HCT116 (cell line): ENCODE data around the gene ASB1. TPM values are rescaled to one million over a fixed set of nuclear protein-coding genes. Genes with fewer than 3 reads are reported as not detected.

ENCODE experiments used
- ATAC-seq: fragments of 200-7000 bp; cut with Tn5 transposase; 2 replicates; pipeline ENCODE4 v1.9.1; 2020; ENCODE audit warnings: mild to moderate bottlenecking, moderate library complexity
- BruUV-seq: library from RNA; stranded (reverse); fragments of 400-500 nt; replicated peaks from 2 replicates; lab custom pipeline; 2021; lab: Mats Ljungman, UMichigan
- CTCF ChIA-PET: fragments of 300-600 bp; sonication (Branson Sonifier 250); formaldehyde crosslinking; loops from one replicate; lab custom pipeline; 2021; ENCODE audit warnings: antibody characterized with exemption; lab: Charles Lee
- POLR2A ChIA-PET: fragments of 300-600, 350-600 bp; sonication (Branson Sonifier 250); formaldehyde crosslinking; loops from one replicate; lab custom pipeline; 2021; ENCODE audit warnings: antibody characterized with exemption; lab: Charles Lee
- RAD21 ChIA-PET, 2 experiments: fragments of 300-600 bp; sonication (Branson Sonifier 250); formaldehyde crosslinking; loops; one replicate each; lab custom pipeline; 2023; ENCODE audit warnings: low total read pairs in 2 of 2; ENCODE audit not compliant: uncharacterized antibody in 2 of 2, unreplicated experiment in 2 of 2, low non-redundant PET in 1 of 2; lab: Charles Lee
- DNase-seq: peaks from one replicate; pipeline ENCODE4 v3.0.0-alpha.2; 2010; ENCODE audit warnings: low read depth, low spot score
- H2AFZ ChIP-seq: fragments of 200-600 bp; shearing (Covaris generic), sonication (generic); 2 replicates; pipeline ENCODE4 v1.6.1; 2017; ENCODE audit warnings: low read depth, mixed run types, mixed read lengths, antibody characterized with exemption, low read length; ENCODE audit not compliant: poor library complexity, severe bottlenecking
- H3K27ac ChIP-seq: 2 replicates; pipeline ENCODE4 v1.5.1; 2012; ENCODE audit warnings: low read depth, low read length
- H3K27me3 ChIP-seq: fragments of 200-600 bp; sonication (generic); 2 replicates; pipeline ENCODE4 v1.6.1; 2016; ENCODE audit warnings: mixed run types, low read length, mixed read lengths; ENCODE audit not compliant: insufficient read depth
- H3K36me3 ChIP-seq, 2 experiments: fragments of 200-500 bp in 1 of 2; fragments of 200-600 bp in 1 of 2; sonication (Bioruptor generic) in 1 of 2; sonication (generic) in 1 of 2; 2 replicates each; pipeline versions ENCODE4 v1.5.1 to v1.6.1; 2014 to 2016; ENCODE audit warnings: low read length in 2 of 2, inconsistent platforms in 1 of 2, mixed read lengths in 1 of 2, mixed run types in 1 of 2; ENCODE audit not compliant: insufficient read depth in 2 of 2, control insufficient read depth in 1 of 2
- H3K4me1 ChIP-seq, 2 experiments: fragments of 200-600 bp in 1 of 2; sonication (generic) in 1 of 2; 2 replicates each; pipeline versions ENCODE4 v1.5.1 to v1.6.1; 2012 to 2017; ENCODE audit warnings: low read length in 2 of 2, inconsistent platforms in 1 of 2, mild to moderate bottlenecking in 1 of 2, mixed read lengths in 1 of 2, mixed run types in 1 of 2, moderate library complexity in 1 of 2; ENCODE audit not compliant: insufficient read depth in 2 of 2, control insufficient read depth in 1 of 2
- H3K4me2 ChIP-seq: fragments of 200-600 bp; sonication (generic); 2 replicates; pipeline ENCODE4 v1.6.1; 2017; ENCODE audit warnings: mixed run types, low read length, mixed read lengths
- H3K4me3 ChIP-seq, 2 experiments: fragments of 200-600 bp in 1 of 2; sonication (generic) in 1 of 2; replicated peaks in 1 of 2; 2 replicates each; pipeline ENCODE4 v1.5.1; 2011 to 2016; ENCODE audit warnings: low read length in 2 of 2, control low read depth in 1 of 2, low read depth in 1 of 2, mild to moderate bottlenecking in 1 of 2, mixed read lengths in 1 of 2, mixed run types in 1 of 2
- H3K79me2 ChIP-seq: fragments of 200-600 bp; sonication (generic); 2 replicates; pipeline ENCODE4 v1.6.1; 2017; ENCODE audit warnings: mild to moderate bottlenecking, mixed run types, low read length, moderate library complexity, mixed read lengths; ENCODE audit not compliant: insufficient read depth
- H3K9ac ChIP-seq: fragments of 200-600 bp; sonication (generic); 2 replicates; pipeline ENCODE4 v1.6.1; 2016; ENCODE audit warnings: low read length, mixed read lengths
- H3K9me2 ChIP-seq: fragments of 200-600 bp; sonication (generic), shearing (Covaris generic); 2 replicates; pipeline ENCODE4 v1.6.1; 2017; ENCODE audit warnings: mixed run types, mild to moderate bottlenecking, moderate library complexity; ENCODE audit not compliant: insufficient read depth
- H3K9me3 ChIP-seq, 2 experiments: fragments of 200-500 bp in 1 of 2; fragments of 200-600 bp in 1 of 2; sonication (Bioruptor generic) in 1 of 2; sonication (generic) in 1 of 2; 2 replicates each; pipeline ENCODE4 v1.6.1; 2014 to 2017; ENCODE audit warnings: low read length in 2 of 2, mixed read lengths in 2 of 2, inconsistent platforms in 1 of 2, low read depth in 1 of 2, mild to moderate bottlenecking in 1 of 2, mixed run types in 1 of 2, moderate library complexity in 1 of 2; ENCODE audit not compliant: control insufficient read depth in 1 of 2, insufficient read depth in 1 of 2
- H4K20me1 ChIP-seq: fragments of 200-600 bp; sonication (generic), shearing (Covaris generic); 2 replicates; pipeline ENCODE4 v1.6.1; 2017; ENCODE audit warnings: mixed run types, mild to moderate bottlenecking, moderate library complexity; ENCODE audit not compliant: insufficient read depth
- CEBPB ChIP-seq: IDR thresholded peaks from 2 replicates; pipeline ENCODE4 v1.6.1; 2012; ENCODE audit warnings: low read depth
- EZH2 ChIP-seq: fragments of 200-600 bp; sonication (generic); IDR thresholded peaks from 2 replicates; pipeline ENCODE4 v1.6.1; 2017; ENCODE audit warnings: antibody characterized with exemption, mixed run types
- FOSL1 ChIP-seq: IDR thresholded peaks from 2 replicates; pipeline ENCODE4 v1.6.1; 2012; ENCODE audit warnings: low read depth
- MAX ChIP-seq: IDR thresholded peaks from 2 replicates; pipeline ENCODE4 v1.6.1; 2012
- POLR2AphosphoS5 ChIP-seq: IDR thresholded peaks from 2 replicates; pipeline ENCODE4 v1.6.1; 2011; ENCODE audit warnings: mild to moderate bottlenecking, low read depth, low read length, moderate library complexity
- RAD21 ChIP-seq: IDR thresholded peaks from 2 replicates; pipeline ENCODE4 v1.6.1; 2012; ENCODE audit warnings: low read depth, mild to moderate bottlenecking
- REST ChIP-seq: IDR thresholded peaks from 2 replicates; pipeline ENCODE4 v1.6.1; 2012; ENCODE audit warnings: low read depth
- SIN3A ChIP-seq: IDR thresholded peaks from 2 replicates; pipeline ENCODE4 v1.6.1; 2012; ENCODE audit warnings: low read depth
- SP1 ChIP-seq: IDR thresholded peaks from 2 replicates; pipeline ENCODE4 v1.6.1; 2012; ENCODE audit warnings: low read depth
- SRF ChIP-seq: IDR thresholded peaks from 2 replicates; pipeline ENCODE4 v1.6.1; 2012; ENCODE audit warnings: low read depth
- TCF7L2 ChIP-seq: IDR thresholded peaks from 2 replicates; pipeline ENCODE4 v1.7.0; 2011; ENCODE audit warnings: borderline replicate concordance, inconsistent platforms; ENCODE audit not compliant: insufficient read depth, insufficient read length; ENCODE audit errors: extremely low read depth
- ZBTB33 ChIP-seq: IDR thresholded peaks from 2 replicates; pipeline ENCODE4 v1.6.1; 2011; ENCODE audit warnings: mild to moderate bottlenecking, low read length, moderate library complexity; ENCODE audit not compliant: insufficient replicate concordance; ENCODE audit errors: extremely low read depth
- intact Hi-C: fragments of 100-400 bp; cut with micrococcal nuclease; formaldehyde crosslinking; loops from 2 replicates; pipeline ENCODE4 v1.10.0; 2022
- total RNA-seq: library from RNA; stranded (reverse); gene quantifications from one replicate; pipeline ENCODE4 v1.2.1, GENCODE V29; 2021; ENCODE audit not compliant: unreplicated experiment

ASB1 gene
- total RNA-seq, 1 experiment from 2014 or later = 43.1 TPM

GRCh38 chr2:238415036-238415764, 11.5 kb upstream of the ASB1 start:
- POLR2A ChIA-PET = interaction anchor here (1.8 kb wide), 1 partner anchor 24 kb away, joined by 4 read pairs; no protein-coding TSS in a partner anchor
- CTCF ChIA-PET = no interaction called here
- Histone ChIP-seq H3K27me3 (no peaks in the 10 kb centered on the region), H3K9me2 (no peaks in the 10 kb centered on the region), H3K79me2 (no peaks in the 10 kb centered on the region), H4K20me1 (no peaks in the 10 kb centered on the region), H2AFZ (no peak overlapping the region), H3K4me2 (no peak overlapping the region), H3K9ac (no peak overlapping the region), H3K27ac (no peak overlapping the region), H3K36me3 (no peaks in the 10 kb centered on the region), H3K4me3 (no peak overlapping the region), H3K9me3 (peaks cover 4% of the 10 kb centered on the region in 2 experiments; a peak in 1 of 4 replicates), H3K4me1 (no peaks in the 10 kb centered on the region)
- BruUV-seq = no TSS peak
- DNase-seq (no peak), ATAC-seq (no peak)
- intact Hi-C loops = no loop called here
- RAD21 ChIA-PET = no interaction called here
- TF ChIP-seq EZH2 (no peak), TCF7L2 (no peak), ZBTB33 (no peak), SIN3A (no peak), RAD21 (no peak), FOSL1 (no peak)

DNA sequence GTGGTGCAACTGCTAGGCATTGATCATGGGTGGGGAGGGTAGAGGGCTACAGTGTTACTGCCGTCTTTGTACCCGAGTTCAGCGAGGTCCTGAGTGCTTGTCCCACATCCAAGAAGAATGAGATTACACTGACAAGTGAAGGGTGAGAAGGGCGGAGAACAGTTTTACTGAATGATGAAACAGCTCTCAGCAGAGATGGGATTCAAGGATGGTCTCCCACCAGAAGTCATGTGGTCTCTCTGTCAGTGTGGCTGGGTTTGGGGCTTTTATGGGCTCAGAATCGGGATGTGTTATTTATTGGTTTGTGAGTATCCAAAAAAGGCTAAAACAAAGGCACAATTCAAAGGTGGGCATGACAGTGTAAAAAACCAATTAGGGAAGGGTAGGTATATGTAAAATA, 10.8 kb upstream of the ASB1 start:
- Histone ChIP-seq H3K9ac (no peak overlapping the region), H3K27ac (no peak overlapping the region), H4K20me1 (no peaks in the 10 kb centered on the region), H3K4me2 (no peak overlapping the region), H2AFZ (no peak overlapping the region), H3K36me3 (no peaks in the 10 kb centered on the region), H3K79me2 (no peaks in the 10 kb centered on the region), H3K4me1 (no peaks in the 10 kb centered on the region), H3K4me3 (no peak overlapping the region), H3K9me3 (peaks cover 4% of the 10 kb centered on the region in 2 experiments; a peak in 1 of 4 replicates), H3K9me2 (no peaks in the 10 kb centered on the region), H3K27me3 (no peaks in the 10 kb centered on the region)
- BruUV-seq = no TSS peak
- intact Hi-C loops = no loop called here
- ChIA-PET RAD21 (no interaction called here), POLR2A (no interaction called here), CTCF (no interaction called here)
- no peak for DNase-seq
- no peak for ATAC-seq
- TF ChIP-seq FOSL1 (no peak), REST (no peak), SRF (no peak), POLR2AphosphoS5 (no peak), CEBPB (no peak), MAX (no peak), SIN3A (no peak), TCF7L2 (no peak), SP1 (no peak)
